HG03432 (cell line): ENCODE data around the gene CFAP92.
"Not testable (repeated sequence)": the region's sequence is repeated elsewhere in the genome, so short reads cannot be mapped to it uniquely, and the experiment has no call there.

ENCODE experiments used
- ATAC-seq: cut with Tn5 transposase; IDR thresholded peaks from one replicate; pipeline ENCODE4 v1.9.1; 2021; ENCODE audit warnings: mild to moderate bottlenecking, moderate library complexity; ENCODE audit not compliant: unreplicated experiment

CFAP92 gene

DNA sequence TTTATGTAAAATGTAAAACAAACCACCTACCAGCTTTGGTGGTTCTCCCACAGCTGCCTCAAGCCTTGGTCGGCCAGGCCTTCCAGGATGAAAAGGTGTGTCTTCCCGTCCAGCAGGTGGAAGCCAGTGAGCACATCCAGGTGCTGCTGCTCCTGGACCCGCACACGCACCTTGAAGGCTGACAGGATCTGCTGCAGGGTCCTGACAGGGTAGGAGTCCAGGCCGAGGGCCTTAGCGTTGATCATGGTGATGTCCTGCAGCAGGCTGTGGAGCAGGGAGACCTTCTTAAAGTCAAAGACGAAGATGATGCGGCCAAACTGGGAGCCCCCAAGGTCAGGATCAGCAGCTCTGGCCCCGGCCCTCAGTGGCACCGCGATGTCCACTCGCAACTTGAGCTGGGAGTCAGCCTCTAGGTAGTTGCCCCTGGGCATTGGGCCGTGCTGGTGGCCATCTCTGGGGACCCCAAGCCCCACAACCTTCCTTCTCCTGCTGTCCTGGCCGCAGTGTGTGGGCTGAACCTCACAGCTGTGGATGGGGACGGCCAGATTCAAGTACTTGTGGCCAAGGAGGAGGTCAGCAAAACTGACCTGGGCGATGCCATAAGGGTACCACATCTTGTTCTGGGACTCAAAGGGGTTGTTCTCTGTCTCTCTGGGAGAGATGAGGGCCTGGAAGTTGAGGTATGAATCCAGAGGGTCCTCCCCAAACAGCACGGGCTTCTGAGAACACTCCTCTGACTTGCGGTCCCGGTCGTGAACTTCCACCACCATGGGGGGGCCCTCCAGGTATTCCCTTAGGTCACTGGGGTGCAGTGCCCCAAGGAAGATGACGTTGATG lies 48.6 kb downstream of the CFAP92 start:
- ATAC-seq, result no peak

DNA sequence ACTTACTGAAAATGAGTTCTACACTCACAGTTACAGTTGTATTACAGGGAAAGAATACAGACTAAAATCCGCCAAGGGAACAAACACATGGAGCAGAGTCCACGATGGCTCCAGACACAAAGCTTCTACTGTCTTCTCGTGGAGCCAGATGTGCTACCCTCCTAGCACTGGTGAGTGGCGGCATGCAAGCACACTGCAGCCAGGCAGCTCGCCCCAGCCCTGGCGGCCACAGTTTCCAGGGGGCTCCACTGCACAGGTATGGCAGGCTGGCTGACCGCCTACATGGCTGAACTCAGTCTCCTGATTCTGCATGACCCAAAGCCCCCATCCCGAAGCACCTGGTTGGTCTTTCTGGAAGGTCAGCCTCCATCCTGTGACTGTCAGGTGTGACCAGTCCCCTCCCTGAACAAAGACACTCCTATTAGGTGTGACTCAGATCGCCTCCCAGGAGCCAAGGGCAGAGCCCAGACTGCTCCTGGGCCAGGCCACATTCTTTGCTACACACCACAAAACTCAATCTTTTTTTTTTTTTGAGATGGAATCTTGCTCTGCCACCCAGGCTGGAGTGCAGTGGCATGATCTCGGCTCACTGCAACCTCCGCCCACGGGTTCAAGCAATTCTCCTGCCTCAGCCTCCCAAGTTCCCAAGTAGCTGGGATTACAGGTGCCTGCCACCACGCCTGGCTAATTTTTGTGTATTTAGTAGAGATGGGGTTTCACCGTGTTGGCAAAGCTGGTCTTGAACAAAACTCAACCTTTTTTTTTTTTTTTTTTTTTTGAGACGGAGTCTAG lies 51.5 kb downstream of the CFAP92 start:
- no peak for ATAC-seq

GRCh38 chr3:128940252-128940651 lies 53.6 kb downstream of the CFAP92 start:
- ATAC-seq, result no peak

GRCh38 chr3:128936341-128936740 lies 57.5 kb downstream of the CFAP92 start:
- ATAC-seq, result no peak

- no peak for ATAC-seq
These were observed 58.0 kb downstream of the CFAP92 start for GRCh38 chr3:128935922-128936321.

DNA sequence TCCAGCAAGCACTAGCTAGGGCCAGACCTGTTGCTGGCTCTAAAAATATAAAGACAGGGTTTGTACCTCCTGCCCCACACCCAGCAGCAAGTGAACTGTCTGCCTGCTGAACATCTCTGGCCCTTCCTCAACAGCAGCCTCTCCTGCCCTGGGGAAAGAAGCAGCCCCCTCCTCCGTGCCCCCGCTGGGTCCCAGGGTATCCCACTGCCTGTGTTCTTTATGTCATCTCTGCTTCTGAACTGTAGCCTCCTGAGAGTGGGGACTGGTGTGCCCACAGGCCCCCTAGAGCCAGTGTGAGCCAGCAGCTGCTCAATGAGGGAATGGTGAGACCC lies 60.0 kb downstream of the CFAP92 start:
- no peak for ATAC-seq

DNA sequence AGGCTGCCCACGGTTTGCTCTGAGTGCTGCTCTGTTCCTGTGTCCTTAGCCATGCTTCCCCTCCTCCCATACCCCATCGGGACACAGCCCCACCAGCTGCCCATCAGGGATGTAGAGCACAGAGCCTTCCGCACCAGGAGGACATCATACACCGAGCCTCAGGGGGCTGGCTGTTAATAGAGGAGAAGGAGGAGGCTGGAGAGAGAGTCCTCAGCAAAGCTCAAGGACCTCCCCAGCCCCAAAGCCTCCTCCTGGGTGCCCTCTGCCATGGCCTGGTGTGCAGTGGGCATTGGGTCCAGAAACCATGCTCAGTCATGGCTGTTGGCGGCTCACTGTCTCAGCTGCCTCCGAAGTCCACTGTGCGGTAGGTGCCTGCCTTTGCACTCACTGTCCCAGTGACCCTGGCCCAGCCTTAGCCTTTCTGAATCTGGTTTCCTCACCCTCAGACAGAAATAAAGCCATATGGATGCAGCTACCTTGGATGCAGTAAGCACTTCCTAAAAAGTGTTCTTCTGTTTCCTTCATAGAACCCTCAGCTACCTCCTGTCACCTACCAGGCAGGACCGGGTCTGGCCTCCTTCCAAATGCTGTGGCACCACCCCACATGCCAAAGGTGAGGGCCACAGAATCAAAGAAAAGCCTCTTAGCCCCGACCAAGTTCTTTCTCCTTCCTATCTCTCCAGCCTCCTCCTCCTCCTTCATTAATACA lies 60.5 kb downstream of the CFAP92 start:
- no peak for ATAC-seq

DNA sequence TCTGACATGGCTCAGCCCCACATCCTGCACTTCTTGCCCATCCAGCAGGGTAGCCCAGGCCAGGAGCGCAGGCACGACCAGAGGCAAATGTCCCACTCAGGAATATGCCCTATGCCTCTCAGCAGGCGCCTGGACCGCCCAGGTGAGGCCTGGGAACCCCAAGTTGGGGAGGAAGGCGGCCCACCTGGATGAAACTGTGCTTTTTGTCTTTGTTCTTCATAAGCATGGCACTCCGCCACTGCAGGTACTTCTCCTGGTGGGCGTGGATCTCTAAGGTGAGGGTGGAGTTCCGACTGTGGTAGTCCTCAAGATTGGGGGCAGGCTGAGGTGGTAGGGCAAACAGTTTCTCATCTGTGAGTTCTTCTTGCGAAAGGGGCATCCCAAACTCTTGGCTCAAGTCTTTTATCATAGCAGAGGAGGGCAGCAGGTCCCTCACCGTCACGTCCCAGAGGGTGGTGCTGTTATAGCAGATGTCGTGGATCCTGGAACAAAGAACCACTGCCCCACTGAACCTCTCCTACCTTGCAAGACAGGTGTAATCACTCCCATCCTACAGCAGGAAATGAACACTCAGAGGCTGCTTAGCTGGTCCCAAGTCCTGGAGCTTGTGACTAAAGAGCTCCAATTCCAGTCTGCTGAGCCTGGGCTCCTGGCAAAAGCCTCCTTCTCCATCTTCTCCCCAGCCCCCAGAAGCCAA lies 61.2 kb downstream of the CFAP92 start:
- ATAC-seq, result no peak

- ATAC-seq, result no peak
These were observed 62.8 kb downstream of the CFAP92 start for GRCh38 chr3:128931046-128931445.

DNA sequence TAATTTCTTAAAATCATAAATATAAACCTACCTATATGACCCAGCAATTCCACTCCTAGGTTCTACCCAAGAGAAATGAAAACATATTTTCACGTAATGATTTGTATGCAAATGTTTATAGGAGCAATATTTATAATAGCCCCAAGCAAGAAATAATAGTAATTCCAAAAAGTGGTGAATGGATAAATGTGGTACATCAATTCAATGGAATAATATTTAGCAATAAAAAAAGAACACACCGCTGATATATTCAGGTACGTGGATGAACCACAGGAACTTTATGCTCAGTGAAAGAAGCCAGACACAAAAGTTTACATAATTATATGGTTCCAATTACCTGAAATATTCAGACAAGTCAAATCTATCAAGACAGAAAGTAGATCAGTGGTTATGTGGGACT lies 64.5 kb downstream of the CFAP92 start:
- no peak for ATAC-seq

DNA sequence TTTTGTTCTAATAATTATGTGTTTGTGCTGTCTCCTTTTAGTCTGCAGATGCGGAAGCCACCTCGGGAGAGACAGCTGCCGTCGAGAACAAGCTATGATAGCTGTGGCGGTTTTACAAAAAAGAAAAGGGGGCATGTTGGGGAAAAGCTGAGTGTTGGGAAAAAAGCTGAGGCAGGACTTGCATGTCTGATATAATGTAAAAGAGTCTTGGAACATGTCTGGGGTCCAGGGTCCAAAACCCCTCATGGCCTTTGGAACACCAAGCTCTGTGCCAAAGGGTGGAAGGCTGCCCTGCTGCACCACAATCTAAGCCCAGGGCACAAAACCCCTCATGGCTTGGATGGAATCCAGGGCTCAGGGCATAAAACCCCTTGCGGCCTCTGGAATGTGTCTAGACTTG lies 69.9 kb downstream of the CFAP92 start:
- ATAC-seq, result not testable (repeated sequence)

- ATAC-seq, result no peak
These were observed 70.3 kb downstream of the CFAP92 start for GRCh38 chr3:128923576-128923975.

DNA sequence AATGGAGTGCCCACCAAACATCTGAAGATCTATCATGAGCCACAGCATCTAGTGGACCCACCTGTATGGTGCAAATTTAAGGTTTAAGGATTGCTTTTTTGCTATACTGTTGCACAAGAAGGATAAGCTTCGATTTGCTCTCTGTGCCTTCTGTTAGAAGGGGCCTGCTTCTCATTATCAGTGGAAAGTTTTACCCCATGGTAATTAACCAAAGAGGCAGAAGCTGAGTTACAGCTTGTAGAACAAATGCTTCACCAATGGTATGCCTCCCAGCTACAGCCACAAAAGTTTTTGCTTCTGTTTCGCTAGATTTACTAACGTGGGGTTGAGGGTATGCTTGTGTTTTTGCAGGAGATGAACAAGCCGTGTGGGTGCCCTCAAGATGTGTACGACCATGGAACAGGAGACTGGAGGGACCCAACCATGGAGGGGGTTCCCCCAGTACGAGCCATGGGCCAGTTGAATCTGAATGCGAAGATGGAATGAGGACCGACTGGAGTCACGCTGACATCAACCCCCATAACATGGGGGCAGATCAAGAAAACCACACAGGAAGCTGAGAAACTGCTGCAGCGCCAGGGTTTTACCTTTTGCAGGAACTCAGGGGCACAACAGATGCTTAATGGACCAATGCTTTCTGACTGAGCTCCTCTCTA lies 70.9 kb downstream of the CFAP92 start:
- ATAC-seq, result no peak

GRCh38 chr3:128919988-128920387 lies 73.9 kb downstream of the CFAP92 start:
- ATAC-seq, result no peak

- ATAC-seq, result no peak
These were observed 76.6 kb downstream of the CFAP92 start for GRCh38 chr3:128917291-128917690.

DNA sequence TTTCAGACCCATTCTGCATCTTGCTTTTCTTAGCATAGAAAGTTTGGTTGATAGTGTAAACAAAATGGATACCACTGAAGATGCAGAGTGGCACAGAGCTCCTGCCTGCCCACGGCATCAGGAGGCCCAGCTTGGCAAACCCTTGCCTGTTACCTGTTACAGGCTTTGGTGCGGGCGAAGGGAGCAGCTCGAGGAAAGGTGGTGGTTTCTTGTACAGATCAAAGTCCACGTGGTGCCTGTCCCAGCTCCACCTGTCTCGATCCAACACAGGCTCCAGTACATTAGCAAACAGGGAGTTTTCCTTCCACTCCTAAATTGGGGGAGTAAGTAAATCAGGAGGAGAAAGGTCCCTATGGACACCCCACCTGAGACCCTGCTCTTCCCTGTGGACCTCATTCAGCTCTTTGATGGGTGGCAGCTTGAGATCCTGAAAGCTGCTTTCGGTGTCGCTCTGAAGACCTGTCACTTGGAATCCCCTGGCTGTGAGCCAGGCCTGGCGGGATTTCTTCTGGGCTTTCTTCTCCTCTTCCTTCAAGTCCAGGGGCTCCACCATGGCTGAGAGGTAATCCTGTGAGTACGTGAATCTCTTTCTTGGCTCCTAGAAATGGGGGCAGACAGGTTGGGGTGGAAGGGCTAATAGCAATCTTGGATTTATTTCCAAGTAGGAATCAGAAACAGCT lies 78.8 kb downstream of the CFAP92 start:
- ATAC-seq, result no peak

DNA sequence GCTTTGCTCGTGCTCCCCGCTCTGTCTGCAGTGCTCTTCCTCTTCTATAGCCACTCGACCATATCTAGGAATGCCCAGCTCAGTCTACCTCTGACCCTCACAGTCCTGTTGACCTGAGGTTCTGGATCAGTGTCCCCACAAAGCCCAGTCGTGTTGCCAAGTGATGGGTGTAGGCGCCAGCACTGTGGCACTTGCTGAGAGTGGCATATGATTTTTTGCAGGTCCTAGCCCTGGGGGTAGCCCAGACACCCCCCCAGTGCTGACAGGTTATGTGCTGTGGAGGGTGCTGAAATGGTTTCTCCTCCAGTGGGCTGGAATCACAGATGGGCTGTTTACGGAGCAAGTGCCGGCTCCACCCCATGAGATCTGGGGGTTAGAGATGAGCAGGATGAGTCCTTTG lies 82.0 kb downstream of the CFAP92 start:
- no peak for ATAC-seq

- ATAC-seq, result no peak
These were observed 83.9 kb downstream of the CFAP92 start for GRCh38 chr3:128910006-128910405.

DNA sequence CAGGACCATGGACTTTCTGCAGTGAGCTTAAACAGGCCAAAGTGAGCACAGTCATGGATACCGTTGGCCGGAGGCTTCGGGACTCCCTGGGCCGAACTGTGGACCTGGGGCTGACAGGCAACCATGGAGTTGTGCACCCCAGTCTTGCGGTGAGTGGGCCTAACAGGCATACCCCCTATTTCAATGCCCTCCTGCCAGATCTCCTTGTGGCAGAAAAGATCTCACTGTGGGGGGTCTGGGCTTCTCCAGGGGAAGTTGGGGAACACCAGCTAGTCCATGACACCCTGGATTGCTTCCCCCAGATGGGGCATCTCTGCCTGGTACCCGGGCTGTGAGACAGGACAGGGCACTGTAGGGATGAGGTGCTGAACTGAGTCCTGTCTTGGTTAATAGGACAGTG lies 84.9 kb downstream of the CFAP92 start:
- ATAC-seq, result no peak
